Upper lobe of right lung (tissue), 1 donor: Measurements from ENCODE around the gene HOXB4. TPM values are rescaled to one million over a fixed set of nuclear protein-coding genes. Genes with fewer than 3 reads are reported as not detected.

ENCODE experiments used
- ATAC-seq: fragments of 200-7000 bp; cut with Tn5 transposase; one replicate; pipeline ENCODE4 v1.9.1; 2020; ENCODE audit warnings: mild to moderate bottlenecking, moderate library complexity
- DNase-seq: peaks from one replicate; pipeline ENCODE4 v3.0.0-alpha.2; 2020
- H3K27ac ChIP-seq: fragments of 200-600 bp; one replicate; pipeline ENCODE4 v1.8.0; 2022
- H3K27me3 ChIP-seq: fragments of 200-600 bp; one replicate; pipeline ENCODE4 v1.8.0; 2022; ENCODE audit warnings: mild to moderate bottlenecking
- H3K36me3 ChIP-seq: fragments of 200-600 bp; one replicate; pipeline ENCODE4 v1.8.0; 2022
- H3K4me1 ChIP-seq: fragments of 200-600 bp; one replicate; pipeline ENCODE4 v1.8.0; 2022
- H3K4me3 ChIP-seq: fragments of 200-600 bp; one replicate; pipeline ENCODE4 v1.8.0; 2022; ENCODE audit warnings: mild to moderate bottlenecking
- H3K9me3 ChIP-seq: fragments of 200-600 bp; one replicate; pipeline ENCODE4 v1.8.0; 2022
- CTCF ChIP-seq: fragments of 200-600 bp; IDR thresholded peaks from one replicate; pipeline ENCODE4 v1.8.0; 2022; ENCODE audit warnings: antibody characterized with exemption
- intact Hi-C: fragments of 100-400 bp; cut with DNase I; formaldehyde crosslinking; loops from one replicate; pipeline ENCODE4 v1.11.0; 2022
- total RNA-seq: library from RNA; stranded (reverse); fragmentation: NEBNext Ultra II Directional; extraction: Animal tissue kit (Norgen Biotek cat#: 25700); gene quantifications from one replicate; pipeline ENCODE4 v1.2.1, GENCODE V29; 2021
- donor health status: DM: no; HTN: yes; CAD: no; lungs with severe emphysema.

The HOXB4 gene
- total RNA-seq, 1 donor from 2014 or later: 4.9 TPM

DNA sequence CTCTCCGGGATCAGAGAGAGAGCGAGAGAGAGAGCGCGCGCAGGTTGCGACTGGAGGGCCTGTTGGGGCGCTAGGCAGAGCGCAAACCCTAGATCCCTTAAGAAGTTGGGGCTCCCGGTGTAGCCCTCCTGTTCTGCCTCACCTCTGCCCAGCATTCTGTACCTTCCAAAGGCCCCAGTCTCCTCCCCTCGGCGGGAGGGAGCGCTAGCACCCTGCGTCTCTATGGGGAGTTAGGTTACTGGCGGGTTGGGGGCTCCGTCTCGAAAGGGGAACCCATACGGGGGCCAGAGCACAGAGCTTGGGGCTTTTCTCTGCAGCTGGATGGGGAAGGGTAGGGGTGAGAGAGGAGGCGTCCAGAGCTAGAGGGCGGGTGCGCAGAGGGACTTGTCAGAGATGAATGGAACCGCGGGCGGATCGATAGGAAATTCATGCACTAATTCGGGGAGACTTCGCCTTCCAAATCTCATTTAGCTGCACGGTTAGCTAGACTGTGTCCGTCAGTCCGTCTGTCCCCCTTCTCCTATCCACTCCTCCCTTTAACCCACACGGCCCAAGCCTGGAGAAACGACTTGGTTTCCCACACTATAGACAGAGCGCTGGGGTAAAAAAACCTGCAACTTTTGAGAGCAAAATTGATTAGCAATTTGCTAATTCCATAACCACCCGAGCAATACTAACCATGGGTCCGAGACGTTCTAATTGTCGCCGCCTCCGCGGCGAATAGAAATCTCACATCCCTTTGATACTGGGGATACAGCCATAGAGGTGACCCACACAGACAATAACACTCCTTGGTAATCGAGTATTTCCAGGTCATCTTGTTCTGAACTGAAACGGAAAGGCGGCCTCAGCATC lies 693 bp upstream of the HOXB4 start:
- H3K27ac ChIP-seq: peak overlapping the region; percentile 93
- peaks cover 6% of the 10 kb centered on the region for H3K4me1 ChIP-seq
- peak overlapping the region; percentile 59 for H3K4me3 ChIP-seq
- TF ChIP-seq CTCF: no peak
- intact Hi-C loops: no loop called here
- no peak for DNase-seq
- peak; percentile 15 for ATAC-seq
- no peaks in the 10 kb centered on the region for H3K36me3 ChIP-seq
- H3K9me3 ChIP-seq: no peaks in the 10 kb centered on the region
- peaks cover 79% of the 10 kb centered on the region for H3K27me3 ChIP-seq

GRCh38 chr17:48577330-48577945 lies 712 bp downstream of the HOXB4 start:
- Histone ChIP-seq H3K36me3 (no peaks in the 10 kb centered on the region), H3K9me3 (no peaks in the 10 kb centered on the region), H3K27me3 (peaks cover 79% of the 10 kb centered on the region), H3K27ac (peak overlapping the region; percentile 83), H3K4me3 (peak overlapping the region; percentile 59), H3K4me1 (peaks cover 10% of the 10 kb centered on the region)
- no peak for ATAC-seq
- no peak for TF ChIP-seq CTCF
- intact Hi-C loops: no loop called here
- DNase-seq: no peak

DNA sequence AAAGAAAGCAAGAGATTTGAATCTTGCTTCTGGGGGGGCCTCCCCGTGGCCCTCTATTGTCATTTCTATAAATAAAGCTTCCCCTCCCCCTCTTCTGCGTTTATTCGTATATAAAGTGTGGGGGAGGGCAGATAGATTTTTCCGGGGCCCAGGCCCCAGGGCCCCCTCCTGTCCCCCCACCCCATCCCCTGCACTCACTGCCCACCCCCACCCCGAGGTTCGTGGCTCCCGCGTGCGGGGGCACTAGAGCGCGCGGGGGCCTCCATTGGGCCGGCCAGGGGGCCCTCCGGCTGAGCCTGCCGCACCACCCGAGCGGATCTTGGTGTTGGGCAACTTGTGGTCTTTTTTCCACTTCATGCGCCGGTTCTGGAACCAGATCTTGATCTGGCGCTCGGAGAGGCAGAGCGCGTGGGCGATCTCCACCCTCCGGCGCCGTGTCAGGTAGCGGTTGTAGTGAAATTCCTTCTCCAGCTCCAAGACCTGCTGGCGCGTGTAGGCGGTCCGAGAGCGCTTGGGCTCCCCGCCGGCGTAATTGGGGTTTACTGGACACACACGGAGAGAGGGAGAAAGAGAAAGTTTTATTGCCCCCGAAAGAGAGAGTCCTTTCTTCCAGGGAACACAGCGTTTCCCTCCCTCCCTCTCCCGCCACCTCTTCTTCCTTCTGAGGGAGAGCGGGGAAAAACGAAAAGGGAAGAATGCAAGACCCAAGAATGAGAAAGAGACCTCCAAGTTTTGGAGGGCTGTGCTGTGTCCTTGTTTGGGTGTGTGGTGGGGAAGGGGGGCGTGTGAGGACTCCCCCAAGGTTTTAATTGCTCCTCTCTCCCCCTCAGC lies 1.5 kb downstream of the HOXB4 start:
- no peak for ATAC-seq

DNA sequence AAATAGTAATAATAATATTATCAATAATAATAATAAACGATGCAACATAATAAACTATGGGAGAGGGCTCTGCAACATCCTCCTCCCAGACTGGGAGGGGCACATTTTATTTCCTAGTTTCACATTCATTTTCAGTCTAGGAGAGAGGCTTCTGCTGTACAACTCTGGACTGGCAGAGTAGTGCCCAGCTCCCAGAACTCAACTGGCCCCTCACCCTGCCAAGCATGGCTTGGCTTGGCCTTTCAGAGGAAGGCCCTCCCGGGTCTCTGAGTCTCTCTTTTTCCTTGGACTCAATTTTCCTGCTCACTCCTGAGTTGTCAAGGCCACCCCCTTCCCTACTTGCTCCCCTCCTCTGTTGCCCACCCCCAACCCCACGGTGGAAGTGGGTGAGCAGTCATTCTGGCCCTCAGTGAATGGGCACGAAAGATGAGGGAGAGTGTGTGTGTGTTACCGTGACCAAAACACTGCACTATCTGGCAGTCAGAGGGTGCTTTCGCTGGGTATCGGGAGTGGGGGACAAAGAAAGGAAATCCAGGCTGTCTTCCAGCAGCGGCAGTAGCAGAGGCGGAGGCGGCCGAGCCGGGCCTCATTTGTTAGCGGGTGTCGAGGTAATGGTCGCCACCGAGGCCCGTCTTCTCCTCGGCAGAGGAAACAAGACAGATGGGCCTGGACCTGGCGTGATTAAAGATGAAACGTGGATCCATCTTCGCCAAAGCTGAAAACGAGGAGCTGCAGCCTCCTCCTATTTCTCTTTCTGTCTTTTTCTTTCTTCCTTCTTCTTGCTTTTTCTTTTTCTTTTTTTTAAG lies 2.3 kb downstream of the HOXB4 start:
- DNase-seq: no peak
- peaks cover 7% of the 10 kb centered on the region for H3K4me1 ChIP-seq
- no peak for TF ChIP-seq CTCF
- intact Hi-C loops: no loop called here
- peak; percentile 24 for ATAC-seq
- peaks cover 74% of the 10 kb centered on the region for H3K27me3 ChIP-seq
- H3K27ac ChIP-seq: peak overlapping the region; percentile 83
- no peaks in the 10 kb centered on the region for H3K36me3 ChIP-seq
- no peaks in the 10 kb centered on the region for H3K9me3 ChIP-seq
- peak overlapping the region; percentile 59 for H3K4me3 ChIP-seq

More for the DNA sequence above, 1.5 kb downstream of the HOXB4 start:
- intact Hi-C loops: no loop called here
- Histone ChIP-seq H3K9me3 (no peaks in the 10 kb centered on the region), H3K4me1 (peaks cover 11% of the 10 kb centered on the region), H3K27me3 (peaks cover 78% of the 10 kb centered on the region), H3K27ac (peak overlapping the region; percentile 83), H3K36me3 (no peaks in the 10 kb centered on the region), H3K4me3 (peak overlapping the region; percentile 59)
- no peak for DNase-seq
- no peak for TF ChIP-seq CTCF

- Histone ChIP-seq H3K27me3 (peaks cover 72% of the 10 kb centered on the region), H3K36me3 (no peaks in the 10 kb centered on the region), H3K27ac (peak overlapping the region; percentile 83), H3K9me3 (no peaks in the 10 kb centered on the region), H3K4me3 (peak overlapping the region; percentile 59), H3K4me1 (peaks cover 7% of the 10 kb centered on the region)
- intact Hi-C loops: no loop called here
- DNase-seq (no peak), ATAC-seq (no peak)
- no peak for TF ChIP-seq CTCF
These were observed 3.0 kb downstream of the HOXB4 start for GRCh38 chr17:48575066-48575582.
